ENCODE measurements around the gene CDH22.

CDH22 gene

GRCh38 chr20:46308258-46309157 is at the start of gene CDH22:
Gene CDH22, minus strand, starts transcription at chr20:46308498. Its CDS starts 57,204 bp downstream, at chr20:46251294.
- DNase-seq (ENCODE audit: low read depth in 3 of 3): no peak

GRCh38 chr20:46357030-46357514 is 48.8 kb upstream of the CDH22 start:
- DNase-seq (ENCODE audit: low read depth in 3 of 3): no peak

GRCh38 chr20:46356195-46357029 is 48.1 kb upstream of the CDH22 start:
- DNase-seq (ENCODE audit: low read depth in 3 of 3): no peak

GRCh38 chr20:46355778-46356177 is 47.5 kb upstream of the CDH22 start:
- no peak for DNase-seq (ENCODE audit: low read depth in 3 of 3)

- no peak for DNase-seq (ENCODE audit: low read depth in 3 of 3)
These were observed 46.8 kb upstream of the CDH22 start for GRCh38 chr20:46354920-46355654.

- no peak for DNase-seq (ENCODE audit: low read depth in 3 of 3)
These were observed 45.9 kb upstream of the CDH22 start for GRCh38 chr20:46354207-46354555.

- DNase-seq (ENCODE audit: low read depth in 3 of 3): no peak
These were observed 45.4 kb upstream of the CDH22 start for GRCh38 chr20:46353500-46354206.

GRCh38 chr20:46352370-46352938 is 44.2 kb upstream of the CDH22 start:
- DNase-seq (ENCODE audit: low read depth in 3 of 3): no peak

DNA sequence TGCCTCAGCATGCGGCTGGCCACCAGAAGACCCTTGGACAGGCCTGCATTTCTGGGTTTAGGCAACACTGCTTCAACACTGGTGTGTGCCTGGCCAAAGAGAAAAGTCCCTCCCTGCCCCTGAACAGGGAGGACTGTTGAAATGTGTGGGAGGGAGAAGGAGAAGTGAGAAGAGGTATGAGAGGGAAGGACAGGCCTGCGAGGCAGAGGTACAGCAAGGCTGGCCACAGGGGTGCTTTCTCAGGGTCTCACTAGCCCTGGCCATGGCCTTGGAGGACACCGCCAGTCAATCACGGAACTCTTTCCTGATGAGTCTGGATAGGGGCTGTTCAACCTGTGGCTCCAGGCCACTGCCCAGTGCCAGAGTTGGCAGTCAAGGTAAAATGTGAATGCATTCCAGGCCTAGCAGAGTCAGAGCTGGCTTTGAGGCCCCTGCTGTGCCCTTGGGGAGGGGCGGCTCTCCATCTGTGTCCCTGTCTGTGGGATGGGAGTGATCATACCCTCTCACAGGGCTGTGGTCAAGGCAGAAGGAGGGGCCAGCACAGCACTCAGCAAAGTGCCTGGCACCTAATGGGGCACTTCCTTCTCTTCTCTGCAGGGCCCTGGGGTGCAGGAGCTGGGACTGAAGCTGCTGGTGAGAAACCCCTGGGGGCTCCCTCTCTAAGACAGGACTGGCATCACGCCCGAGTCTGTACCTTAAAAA is 43.2 kb upstream of the CDH22 start:
- no peak for DNase-seq (ENCODE audit: low read depth in 3 of 3)

GRCh38 chr20:46350986-46351267 is 42.6 kb upstream of the CDH22 start:
- no peak for DNase-seq (ENCODE audit: low read depth in 3 of 3)

GRCh38 chr20:46350201-46350985 is 42.1 kb upstream of the CDH22 start:
- DNase-seq (ENCODE audit: low read depth in 3 of 3): no peak

DNA sequence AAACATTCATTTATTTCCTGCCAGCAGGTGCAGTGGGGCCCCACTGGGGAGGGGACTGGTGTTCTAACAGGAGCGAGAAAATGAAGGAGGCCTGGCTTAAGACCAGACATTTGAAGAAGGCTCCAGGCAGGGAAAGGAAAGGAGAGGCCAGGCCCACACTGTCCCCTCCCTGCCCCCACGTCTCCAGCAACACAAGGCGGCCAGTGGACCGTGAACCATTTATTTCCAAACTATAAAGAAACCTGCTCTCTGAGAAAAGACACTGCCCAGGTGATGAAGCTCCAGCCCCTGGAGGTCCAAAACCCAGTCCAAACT is 41.4 kb upstream of the CDH22 start:
- no peak for DNase-seq (ENCODE audit: low read depth in 3 of 3)

DNA sequence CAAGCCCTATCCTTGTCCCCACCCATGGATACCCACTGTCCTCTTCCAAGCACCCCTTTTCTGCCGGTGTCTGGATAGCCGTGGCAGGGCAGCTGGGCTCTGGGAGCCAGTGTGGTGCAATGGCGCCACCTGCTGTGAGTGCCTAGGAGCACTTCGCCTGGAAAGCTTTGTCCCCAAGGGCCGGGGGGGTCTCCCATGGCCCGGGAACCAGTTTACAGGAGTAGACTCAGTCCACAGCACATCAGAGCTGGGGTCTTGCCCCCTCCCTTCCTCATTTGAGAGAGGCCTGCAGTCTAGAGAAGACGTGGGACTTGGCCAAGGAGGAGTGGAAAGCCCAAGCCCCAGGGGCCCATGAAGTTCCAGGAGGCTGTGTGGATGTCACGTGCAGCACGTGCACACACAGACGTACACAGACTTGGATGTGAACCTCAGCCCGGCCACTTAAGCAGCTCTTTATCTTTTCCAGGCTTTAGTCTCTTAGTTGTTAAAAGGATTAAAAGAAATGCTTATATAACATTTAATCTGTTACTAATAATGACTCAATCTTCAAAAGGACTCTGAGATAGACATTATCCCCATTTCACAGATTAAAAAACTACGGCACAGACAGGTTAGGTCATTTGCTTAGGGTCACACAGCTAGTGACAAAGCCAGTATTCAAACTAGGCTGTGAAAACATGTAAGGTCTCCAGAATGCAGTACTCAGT is 40.9 kb upstream of the CDH22 start:
- DNase-seq (ENCODE audit: low read depth in 3 of 3): peak in 1 of 3 experiments; percentile 20

GRCh38 chr20:46347841-46348803 is 39.8 kb upstream of the CDH22 start:
- DNase-seq (ENCODE audit: low read depth in 3 of 3): no peak

DNA sequence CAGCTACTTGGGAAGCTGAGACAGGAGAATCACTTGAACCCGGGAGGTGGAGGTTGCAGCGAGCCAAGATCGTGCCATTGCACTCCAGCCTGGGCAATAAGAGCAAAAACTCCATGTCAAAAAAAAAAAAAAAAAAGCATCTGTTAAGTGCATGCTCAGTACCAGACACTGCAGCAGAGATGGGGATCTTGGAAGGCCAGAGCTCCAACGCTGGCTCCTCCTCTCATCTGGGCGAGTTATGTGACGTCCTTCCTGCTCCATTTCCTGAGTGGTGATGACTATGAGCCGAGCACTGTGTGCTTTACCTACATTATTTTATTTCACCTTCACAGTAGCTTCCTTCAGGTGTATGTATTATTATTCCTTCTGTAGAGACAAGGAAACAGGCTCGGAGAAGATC is 38.5 kb upstream of the CDH22 start:
- DNase-seq (ENCODE audit: low read depth in 3 of 3): no peak

GRCh38 chr20:46344488-46345162 is 36.3 kb upstream of the CDH22 start:
- DNase-seq (ENCODE audit: low read depth in 3 of 3): no peak

DNA sequence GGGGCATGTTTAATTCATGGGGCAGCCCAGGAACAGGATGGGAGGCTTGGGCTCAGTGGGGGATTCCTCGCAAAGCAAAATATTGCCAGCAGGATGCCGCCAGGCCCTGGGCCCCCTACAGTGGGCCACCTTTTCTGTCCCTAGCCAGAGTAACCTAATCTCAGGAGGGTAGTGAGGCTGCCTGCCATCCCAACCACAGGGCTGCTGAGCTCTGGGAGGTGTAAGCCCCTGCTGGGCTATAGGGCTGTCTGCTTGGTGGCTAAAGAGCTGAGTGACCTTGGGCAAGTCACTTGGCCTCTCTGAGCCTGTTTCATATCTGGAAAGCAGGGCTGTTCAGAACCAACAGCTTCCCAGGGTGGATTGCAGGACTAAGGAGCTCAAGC is 35.7 kb upstream of the CDH22 start:
- no peak for DNase-seq (ENCODE audit: low read depth in 3 of 3)

Data from stimulated activated CD4-positive, alpha-beta T cell treated with anti-CD3 and anti-CD28 coated beads, TNF-alpha, amount 100 ng/mL, for 4 hours (primary cell).